HepG2 (cell line): ENCODE measurements around the gene JAK1. TPM values are rescaled to one million over a fixed set of nuclear protein-coding genes. Genes with fewer than 3 reads are reported as not detected.

Source experiments
- CCAR2 ChIP-seq: fragments of 200-400 bp; formaldehyde crosslinking; optimal IDR thresholded peaks from 2 replicates; pipeline ENCODE3; 2018; ENCODE audit warnings: low read depth, mild to moderate bottlenecking, low read length, moderate library complexity
- FIP1L1 ChIP-seq: fragments of 200-400 bp; formaldehyde crosslinking; IDR thresholded peaks from 2 replicates; pipeline ENCODE4 v1.6.1; 2018; ENCODE audit warnings: low read depth, mild to moderate bottlenecking, low read length, moderate library complexity, borderline replicate concordance; ENCODE audit not compliant: insufficient read depth
- FOXA1 ChIP-seq, 2 experiments: fragments of 450-650 bp in 1 of 2; sonication (generic) in 1 of 2; formaldehyde crosslinking in 1 of 2; IDR thresholded peaks; 2 replicates each; pipeline versions ENCODE4 v1.4.0 to v1.6.1; 2016 to 2020; ENCODE audit warnings: missing genetic modification reagents in 1 of 2
- HIC2 ChIP-seq: sonication (generic); formaldehyde crosslinking; IDR thresholded peaks from 2 replicates; pipeline ENCODE4 v1.9.0; 2022; ENCODE audit warnings: low read depth, missing genetic modification reagents
- JUNB ChIP-seq: sonication (generic); formaldehyde crosslinking; IDR thresholded peaks from 2 replicates; pipeline ENCODE4 v1.8.0; 2022; ENCODE audit warnings: missing genetic modification reagents, mild to moderate bottlenecking, borderline replicate concordance
- NFKBIZ ChIP-seq: IDR thresholded peaks from 2 replicates; pipeline ENCODE4 v1.6.1; 2018; ENCODE audit warnings: missing genetic modification reagents, missing compliant biosample characterization
- ONECUT2 ChIP-seq: sonication (generic); formaldehyde crosslinking; IDR thresholded peaks from 2 replicates; pipeline ENCODE4 v1.4.0; 2020; ENCODE audit warnings: missing genetic modification reagents
- PAXIP1 ChIP-seq: sonication (generic); formaldehyde crosslinking; conservative IDR thresholded peaks from 2 replicates; pipeline ENCODE4 v1.4.0; 2020; ENCODE audit warnings: mild to moderate bottlenecking, missing genetic modification reagents, moderate library complexity
- POGZ ChIP-seq: sonication (generic); formaldehyde crosslinking; IDR thresholded peaks from 2 replicates; pipeline ENCODE4 v1.4.0; 2020; ENCODE audit warnings: mild to moderate bottlenecking, missing genetic modification reagents
- PPARG ChIP-seq: conservative IDR thresholded peaks from 2 replicates; pipeline ENCODE4 v1.6.1; 2016; ENCODE audit warnings: missing biosample characterization, missing genetic modification reagents
- RBFOX2 ChIP-seq: fragments of 200-400 bp; formaldehyde crosslinking; IDR thresholded peaks from 2 replicates; pipeline ENCODE4 v1.6.1; 2017; ENCODE audit warnings: low read depth, mild to moderate bottlenecking, low read length
- TFDP2 ChIP-seq: sonication (generic); formaldehyde crosslinking; IDR thresholded peaks from 2 replicates; pipeline ENCODE4 v1.4.0; 2020; ENCODE audit warnings: missing genetic modification reagents
- U2AF2 ChIP-seq: fragments of 200-400 bp; formaldehyde crosslinking; IDR thresholded peaks from 2 replicates; pipeline ENCODE4 v1.6.1; 2017; ENCODE audit warnings: low read depth, mild to moderate bottlenecking, low read length
- ZMYM2 ChIP-seq: sonication (generic); formaldehyde crosslinking; IDR thresholded peaks from 2 replicates; pipeline ENCODE4 v1.8.0; 2022; ENCODE audit warnings: mild to moderate bottlenecking, missing genetic modification reagents
- ZNF180 ChIP-seq: sonication (generic); formaldehyde crosslinking; IDR thresholded peaks from 2 replicates; pipeline ENCODE4 v1.4.0; 2020; ENCODE audit warnings: low read depth, missing genetic modification reagents, borderline replicate concordance
- ZNF547 ChIP-seq: sonication (generic); formaldehyde crosslinking; IDR thresholded peaks from 2 replicates; pipeline ENCODE4 v1.5.1; 2020; ENCODE audit warnings: mild to moderate bottlenecking, missing genetic modification reagents
- ZNF629 ChIP-seq: sonication (generic); formaldehyde crosslinking; conservative IDR thresholded peaks from 2 replicates; pipeline ENCODE4 v1.5.0; 2020; ENCODE audit warnings: missing genetic modification reagents
- polyA plus RNA-seq, 8 experiments: library from polyadenylated mRNA; depleted of rRNA in 3 of 8; stranded (reverse) in 7 of 8; unstranded in 1 of 8; fragments of >200 nt; fragmentation: Illumina TruSeq in 4 of 8; extraction: Trizol in 4 of 8; gene quantifications; 2 replicates each; pipeline versions ENCODE4 v1.2.1 to v1.2.3, GENCODE V29; 2011 to 2016; ENCODE audit warnings: low read depth in 4 of 8, missing spikeins in 1 of 8, mixed read lengths in 1 of 8; ENCODE audit not compliant: insufficient read depth in 1 of 8
- total RNA-seq, 5 experiments: library from RNA; depleted of rRNA; stranded (reverse); fragments of >200 nt; fragmentation: Illumina TruSeq; extraction: Trizol; gene quantifications; 2 replicates each; pipeline ENCODE4 v1.2.3, GENCODE V29; 2016; ENCODE audit warnings: low read depth in 1 of 5
- TF ChIP-seq, protein P1 (sequence below): sonication (generic); formaldehyde crosslinking; IDR thresholded peaks from 2 replicates; pipeline ENCODE4 v1.5.0; 2020; ENCODE audit warnings: missing genetic modification reagents

JAK1 gene
- total and polyA plus RNA-seq, 2 of the 13 experiments (the other 11 are each of a cell fraction or from before 2014, with no cell fraction given) = 23.9 to 42.4 TPM

- TF ChIP-seq HIC2 (CRISPR knock-in tag) = no peak
- peak; percentile 81 for TF ChIP-seq NFKBIZ (CRISPR knock-in tag)
- TF ChIP-seq POGZ (CRISPR knock-in tag) = no peak
- no peak for TF ChIP-seq U2AF2
- TF ChIP-seq ZNF629 (CRISPR knock-in tag) = no peak; the same call in 1 of the 2 replicates
- TF ChIP-seq RBFOX2 = no peak
- TF ChIP-seq FIP1L1 = no peak
- no peak for TF ChIP-seq ZNF547 (CRISPR knock-in tag)
- TF ChIP-seq ONECUT2 (CRISPR knock-in tag) = no peak
- TF ChIP-seq ZNF180 (CRISPR knock-in tag) = no peak
- 0 out of 2 replicates have a peak, but pooled peaks have one; percentile 41 for TF ChIP-seq PPARG (CRISPR knock-in tag)
- TF ChIP-seq, protein P1, sequence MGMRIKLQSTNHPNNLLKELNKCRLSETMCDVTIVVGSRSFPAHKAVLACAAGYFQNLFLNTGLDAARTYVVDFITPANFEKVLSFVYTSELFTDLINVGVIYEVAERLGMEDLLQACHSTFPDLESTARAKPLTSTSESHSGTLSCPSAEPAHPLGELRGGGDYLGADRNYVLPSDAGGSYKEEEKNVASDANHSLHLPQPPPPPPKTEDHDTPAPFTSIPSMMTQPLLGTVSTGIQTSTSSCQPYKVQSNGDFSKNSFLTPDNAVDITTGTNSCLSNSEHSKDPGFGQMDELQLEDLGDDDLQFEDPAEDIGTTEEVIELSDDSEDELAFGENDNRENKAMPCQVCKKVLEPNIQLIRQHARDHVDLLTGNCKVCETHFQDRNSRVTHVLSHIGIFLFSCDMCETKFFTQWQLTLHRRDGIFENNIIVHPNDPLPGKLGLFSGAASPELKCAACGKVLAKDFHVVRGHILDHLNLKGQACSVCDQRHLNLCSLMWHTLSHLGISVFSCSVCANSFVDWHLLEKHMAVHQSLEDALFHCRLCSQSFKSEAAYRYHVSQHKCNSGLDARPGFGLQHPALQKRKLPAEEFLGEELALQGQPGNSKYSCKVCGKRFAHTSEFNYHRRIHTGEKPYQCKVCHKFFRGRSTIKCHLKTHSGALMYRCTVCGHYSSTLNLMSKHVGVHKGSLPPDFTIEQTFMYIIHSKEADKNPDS (CRISPR knock-in tag) = no peak
- peak; percentile 50; the same call in 1 of the 2 replicates for TF ChIP-seq FOXA1 (IDR thresholded peaks at IDR 0.05)
- peak; percentile 91 for TF ChIP-seq FOXA1 (CRISPR knock-in tag; IDR thresholded peaks at IDR 0.05)
- peak; percentile 76 for TF ChIP-seq PAXIP1 (CRISPR knock-in tag)
- no peak for TF ChIP-seq TFDP2 (CRISPR knock-in tag)
- no peak for TF ChIP-seq JUNB (CRISPR knock-in tag)
- TF ChIP-seq ZMYM2 = no peak
- no peak for TF ChIP-seq CCAR2
Measured at GRCh38 chr1:64986903-64987871, 20.8 kb upstream of the JAK1 start (continued).
